K562 (cell line): ENCODE measurements around the gene RSF1. TPM values are rescaled to one million over a fixed set of nuclear protein-coding genes. Genes with fewer than 3 reads are reported as not detected.

Experiments used
- ATAC-seq: fragments of 200-7000 bp; cut with Tn5 transposase; 3 replicates; pipeline ENCODE4 v1.9.1; 2020; ENCODE audit warnings: moderate library complexity
- BruUV-seq: library from RNA; stranded (reverse); fragments of 400-500 nt; replicated peaks from 2 replicates; lab custom pipeline; 2021; lab: Mats Ljungman, UMichigan
- CTCF ChIA-PET: fragments of 300-600 bp; formaldehyde crosslinking; extraction: SDS; loops from one replicate; lab custom pipeline; 2021; ENCODE audit warnings: low intra/inter-chr PET ratio; lab: Yijun Ruan, JAX
- POLR2A ChIA-PET: fragments of 300-600, 350-650 bp; sonication (Branson Sonifier 250); formaldehyde crosslinking; extraction: SDS; loops from one replicate; lab custom pipeline; 2021; ENCODE audit warnings: antibody characterized with exemption, inconsistent platforms; lab: Yijun Ruan, JAX
- DNase-seq, 4 experiments: peaks; one replicate each; pipeline versions ENCODE4 v3.0.0 to v3.0.0-alpha.2; 2011 to 2018; ENCODE audit warnings: low spot score in 3 of 4, mixed read lengths in 3 of 4; ENCODE audit errors: extremely low read depth in 1 of 4
- FAIRE-seq: peaks from 2 replicates; lab custom pipeline; 2011; peaks lifted over from hg19 to GRCh38; lab: Jason Lieb, UNC
- H2AFZ ChIP-seq: 2 replicates; pipeline ENCODE4 v1.6.0; 2011; ENCODE audit warnings: low read depth, low read length, control low read depth, inconsistent platforms
- H3K27ac ChIP-seq: fragments of 200-600 bp; 3 replicates; pipeline ENCODE4 v1.8.0; 2011; ENCODE audit warnings: low read depth, mild to moderate bottlenecking, control low read depth, inconsistent platforms, low read length, moderate library complexity, mixed read lengths; ENCODE audit errors: extremely low read depth
- H3K27me3 ChIP-seq, 2 experiments: fragments of 300-600 bp in 1 of 2; 2 replicates in 1 of 2; 3 replicates in 1 of 2; pipeline versions ENCODE4 v1.6.0 to v1.8.0; 2011; ENCODE audit warnings: inconsistent platforms in 2 of 2, low read length in 2 of 2, mild to moderate bottlenecking in 1 of 2, mixed read lengths in 1 of 2, moderate library complexity in 1 of 2; ENCODE audit not compliant: control insufficient read depth in 2 of 2, insufficient read depth in 2 of 2
- H3K36me3 ChIP-seq: fragments of 300-600 bp; 3 replicates; pipeline ENCODE4 v1.8.0; 2011; ENCODE audit warnings: mild to moderate bottlenecking, low read length, inconsistent platforms; ENCODE audit not compliant: control insufficient read depth, insufficient read depth
- H3K4me1 ChIP-seq, 2 experiments: fragments of 200-600 bp in 1 of 2; replicated peaks in 1 of 2; 2 replicates in 1 of 2; 3 replicates in 1 of 2; pipeline versions ENCODE4 v1.5.1 to v1.8.0; 2011; ENCODE audit warnings: inconsistent platforms in 2 of 2, low read length in 2 of 2, mild to moderate bottlenecking in 1 of 2, mixed read lengths in 1 of 2, moderate library complexity in 1 of 2; ENCODE audit not compliant: control insufficient read depth in 2 of 2, insufficient read depth in 2 of 2
- H3K4me2 ChIP-seq: 2 replicates; pipeline ENCODE4 v1.6.1; 2011; ENCODE audit warnings: low read length, control low read depth, inconsistent platforms, mixed read lengths; ENCODE audit not compliant: insufficient read depth
- H3K4me3 ChIP-seq: fragments of 200-600 bp; sonication (generic), shearing (Covaris generic); 2 replicates; pipeline ENCODE4 v1.5.1; 2016; ENCODE audit warnings: control low read depth, inconsistent platforms
- H3K79me2 ChIP-seq: fragments of 200-600 bp; 3 replicates; pipeline ENCODE4 v1.8.0; 2011; ENCODE audit warnings: low read length, inconsistent platforms; ENCODE audit not compliant: control insufficient read depth, insufficient read depth
- H3K9ac ChIP-seq, 2 experiments: 2 replicates each; pipeline versions ENCODE4 v1.6.0 to v1.6.1; 2011; ENCODE audit warnings: low read depth in 2 of 2, low read length in 2 of 2, control low read depth in 1 of 2, inconsistent platforms in 1 of 2, mild to moderate bottlenecking in 1 of 2, mixed read lengths in 1 of 2; ENCODE audit not compliant: insufficient read depth in 1 of 2
- H3K9me1 ChIP-seq: one replicate; pipeline ENCODE4 v1.6.0; 2011; ENCODE audit warnings: inconsistent platforms, mild to moderate bottlenecking, low read length, moderate library complexity; ENCODE audit not compliant: control insufficient read depth, insufficient read depth
- H3K9me3 ChIP-seq: replicated peaks from 2 replicates; pipeline ENCODE4 v1.5.1; 2011; ENCODE audit warnings: low read depth, low read length, inconsistent platforms; ENCODE audit not compliant: control insufficient read depth, insufficient read depth
- H4K20me1 ChIP-seq: replicated peaks from 2 replicates; pipeline ENCODE4 v1.6.1; 2011; ENCODE audit warnings: low read length, inconsistent platforms, mixed read lengths; ENCODE audit not compliant: control insufficient read depth, insufficient read depth
- E2F1 ChIP-seq: sonication (generic); formaldehyde crosslinking; IDR thresholded peaks from 2 replicates; pipeline ENCODE4 v1.8.1; 2023; ENCODE audit warnings: mild to moderate bottlenecking, missing genetic modification reagents, moderate library complexity
- HCFC1 ChIP-seq: IDR thresholded peaks from 2 replicates; pipeline ENCODE4 v1.6.1; 2012; ENCODE audit warnings: low read depth, low read length, improper control_type of control experiment
- HLTF ChIP-seq: fragments of 450-650 bp; IDR thresholded peaks from 2 replicates; pipeline ENCODE4 v1.6.1; 2016
- HNRNPK ChIP-seq: fragments of 200-400 bp; formaldehyde crosslinking; IDR thresholded peaks from one replicate; pipeline ENCODE4 v1.6.1; 2018; ENCODE audit warnings: mild to moderate bottlenecking, low read depth, low read length; ENCODE audit not compliant: poor library complexity, severe bottlenecking
- NUFIP1 ChIP-seq: fragments of 450-650 bp; IDR thresholded peaks from 2 replicates; pipeline ENCODE4 v1.6.1; 2018; ENCODE audit not compliant: partially characterized antibody
- PCBP2 ChIP-seq: fragments of 200-400 bp; formaldehyde crosslinking; IDR thresholded peaks from 2 replicates; pipeline ENCODE4 v1.6.1; 2018; ENCODE audit warnings: low read length, low read depth, mild to moderate bottlenecking, moderate library complexity; ENCODE audit not compliant: poor library complexity, severe bottlenecking
- POLR2AphosphoS5 ChIP-seq: IDR thresholded peaks from 2 replicates; pipeline ENCODE4 v1.6.1; 2011; ENCODE audit warnings: mild to moderate bottlenecking, low read depth, low read length, moderate library complexity; ENCODE audit not compliant: control insufficient read depth, insufficient read depth
- RBFOX2 ChIP-seq: fragments of 200-400 bp; formaldehyde crosslinking; IDR thresholded peaks from 2 replicates; pipeline ENCODE4 v1.6.1; 2017; ENCODE audit warnings: low read depth, mild to moderate bottlenecking, low read length, moderate library complexity
- RBM15 ChIP-seq: fragments of 200-400 bp; formaldehyde crosslinking; IDR thresholded peaks from 2 replicates; pipeline ENCODE4 v1.6.1; 2018; ENCODE audit warnings: mild to moderate bottlenecking, low read length, moderate library complexity; ENCODE audit not compliant: insufficient read depth
- TAF9B ChIP-seq: fragments of 450-650 bp; IDR thresholded peaks from 2 replicates; pipeline ENCODE4 v1.6.1; 2018; ENCODE audit warnings: mild to moderate bottlenecking; ENCODE audit not compliant: partially characterized antibody
- VEZF1 ChIP-seq: fragments of 200-800 bp; sonication (Bioruptor generic); IDR thresholded peaks from 2 replicates; pipeline ENCODE4 v1.6.1; 2017; ENCODE audit warnings: missing genetic modification characterization, missing compliant biosample characterization
- WGBS: fragments of 100-300 bp; shearing (Covaris generic); methylation state at CpG from one replicate; pipeline ENCODE4 v1.1.6; 2016; ENCODE audit warnings: low coverage, mixed read lengths; ENCODE audit not compliant: insufficient coverage; ENCODE audit errors: missing lambda C conversion rate; 5-methylcytosine and 5-hydroxymethylcytosine counted together
- in situ Hi-C: fragments of 300-500 bp; cut with MboI; formaldehyde crosslinking; loops from 4 replicates; pipeline ENCODE4 v1.15.0; 2018; ENCODE audit warnings: inconsistent platforms, mixed read lengths
- intact Hi-C: fragments of 100-400 bp; cut with micrococcal nuclease; formaldehyde crosslinking; loops from 2 replicates; pipeline ENCODE4 v1.14.2; 2022
- polyA plus RNA-seq, 8 experiments: library from polyadenylated mRNA; depleted of rRNA in 4 of 8; stranded (reverse) in 5 of 8; unstranded in 3 of 8; fragments of >200 nt; fragmentation: Nextera tagmentation in 2 of 8; fragmentation: Illumina TruSeq in 1 of 8; extraction: Ambion mirVana in 2 of 8; extraction: Trizol in 1 of 8; gene quantifications; 2 replicates each; pipeline versions ENCODE4 v1.2.1 to v1.2.3, GENCODE V29; 2011 to 2014; ENCODE audit warnings: inconsistent platforms in 1 of 8, missing spikeins in 1 of 8
- total RNA-seq, 7 experiments: library from RNA; depleted of rRNA in 6 of 7; stranded (reverse); fragments of >200 nt in 6 of 7; fragmentation: Illumina TruSeq in 2 of 7; extraction: Trizol in 2 of 7; gene quantifications; 2 replicates each; pipeline versions ENCODE4 v1.2.1 to v1.2.3, GENCODE V29; 2011 to 2021; ENCODE audit warnings: low replicate concordance in 1 of 7
- TF ChIP-seq, protein P1 (sequence below): fragments of 450-650 bp; IDR thresholded peaks from 2 replicates; pipeline ENCODE4 v1.6.1; 2017; ENCODE audit warnings: antibody characterized with exemption
- TF ChIP-seq, protein P2 (sequence below): fragments of 250-450 bp; sonication (Bioruptor Pico); IDR thresholded peaks from 2 replicates; pipeline ENCODE4 v1.5.0; 2021; ENCODE audit warnings: mild to moderate bottlenecking, borderline replicate concordance

Gene RSF1
- total and polyA plus RNA-seq, 9 of the 15 experiments (the other 6 are each of a cell fraction or from before 2014, with no cell fraction given), result 9.7 to 63.6 (median 42.8) TPM

DNA sequence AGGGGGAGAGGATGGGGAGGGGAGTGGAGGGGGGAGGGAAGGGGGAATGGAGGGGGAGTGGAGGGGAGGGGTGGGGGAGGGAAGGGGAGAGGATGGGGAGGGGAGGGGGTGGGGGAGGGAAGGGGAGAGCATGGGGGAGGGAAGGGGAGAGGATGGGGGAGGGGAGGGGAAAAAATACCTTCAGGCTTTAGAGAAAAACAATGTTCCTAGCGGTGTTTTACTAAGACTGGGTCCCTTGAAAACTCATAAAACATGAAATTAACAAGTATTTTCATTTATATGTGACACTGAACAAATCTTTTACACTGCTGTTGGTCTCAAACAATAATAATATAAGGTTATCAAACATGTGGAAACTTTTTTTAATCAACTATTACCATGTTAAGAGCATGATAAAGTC, 42.4 kb downstream of the RSF1 start:
- Histone ChIP-seq H2AFZ (no peak overlapping the region), H4K20me1 (no peaks in the 10 kb centered on the region), H3K9me1 (no peaks in the 10 kb centered on the region), H3K27me3 (no peaks in the 10 kb centered on the region), H3K27ac (peak overlapping the region; percentile 30; the same call in 1 of the 3 replicates), H3K36me3 (peaks cover 4% of the 10 kb centered on the region; the same call in 2 of the 3 replicates), H3K9me3 (no peaks in the 10 kb centered on the region), H3K79me2 (peaks cover 66% of the 10 kb centered on the region), H3K4me3 (no peak overlapping the region), H3K9ac (no peak overlapping the region), H3K4me1 (peaks cover 0 to 3% of the 10 kb centered on the region in 2 experiments; a peak in 1 of 5 replicates), H3K4me2 (no peak overlapping the region)
- no peak for ATAC-seq
- POLR2A ChIA-PET, result interaction anchor here (0.6 to 1.1 kb wide), 2 partner anchors 11 to 1796 kb away, joined by 3 read pairs; no protein-coding TSS in a partner anchor
- no CpG with 5 or more reads among the region's 1 CpG for WGBS
- intact Hi-C loops (loop anchor here (2.0 kb wide), 1 partner anchor 43 kb away; the partner anchor contains the start of genes AAMDC and RSF1), in situ Hi-C loops (no loop called here)
- no peak for DNase-seq
- BruUV-seq, result no TSS peak
- FAIRE-seq, result no peak
- CTCF ChIA-PET, result interaction anchor here (1.0 kb wide), 1 partner anchor 256 kb away, joined by 4 read pairs; no protein-coding TSS in a partner anchor
- peak; percentile 96 for TF ChIP-seq PCBP2
- TF ChIP-seq RBFOX2, result no peak
- no peak for TF ChIP-seq RBM15
- peak; percentile 49 for TF ChIP-seq VEZF1 (CRISPR knock-in tag)
- no peak for TF ChIP-seq HCFC1
- no peak for TF ChIP-seq E2F1 (CRISPR knock-in tag)
- TF ChIP-seq HNRNPK, result peak; percentile 97
- TF ChIP-seq, protein P1, sequence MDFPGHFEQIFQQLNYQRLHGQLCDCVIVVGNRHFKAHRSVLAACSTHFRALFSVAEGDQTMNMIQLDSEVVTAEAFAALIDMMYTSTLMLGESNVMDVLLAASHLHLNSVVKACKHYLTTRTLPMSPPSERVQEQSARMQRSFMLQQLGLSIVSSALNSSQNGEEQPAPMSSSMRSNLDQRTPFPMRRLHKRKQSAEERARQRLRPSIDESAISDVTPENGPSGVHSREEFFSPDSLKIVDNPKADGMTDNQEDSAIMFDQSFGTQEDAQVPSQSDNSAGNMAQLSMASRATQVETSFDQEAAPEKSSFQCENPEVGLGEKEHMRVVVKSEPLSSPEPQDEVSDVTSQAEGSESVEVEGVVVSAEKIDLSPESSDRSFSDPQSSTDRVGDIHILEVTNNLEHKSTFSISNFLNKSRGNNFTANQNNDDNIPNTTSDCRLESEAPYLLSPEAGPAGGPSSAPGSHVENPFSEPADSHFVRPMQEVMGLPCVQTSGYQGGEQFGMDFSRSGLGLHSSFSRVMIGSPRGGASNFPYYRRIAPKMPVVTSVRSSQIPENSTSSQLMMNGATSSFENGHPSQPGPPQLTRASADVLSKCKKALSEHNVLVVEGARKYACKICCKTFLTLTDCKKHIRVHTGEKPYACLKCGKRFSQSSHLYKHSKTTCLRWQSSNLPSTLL, result no peak
- no peak for TF ChIP-seq TAF9B
- no peak for TF ChIP-seq HLTF
- TF ChIP-seq POLR2AphosphoS5, result no peak
- no peak for TF ChIP-seq NUFIP1
- TF ChIP-seq, protein P2, sequence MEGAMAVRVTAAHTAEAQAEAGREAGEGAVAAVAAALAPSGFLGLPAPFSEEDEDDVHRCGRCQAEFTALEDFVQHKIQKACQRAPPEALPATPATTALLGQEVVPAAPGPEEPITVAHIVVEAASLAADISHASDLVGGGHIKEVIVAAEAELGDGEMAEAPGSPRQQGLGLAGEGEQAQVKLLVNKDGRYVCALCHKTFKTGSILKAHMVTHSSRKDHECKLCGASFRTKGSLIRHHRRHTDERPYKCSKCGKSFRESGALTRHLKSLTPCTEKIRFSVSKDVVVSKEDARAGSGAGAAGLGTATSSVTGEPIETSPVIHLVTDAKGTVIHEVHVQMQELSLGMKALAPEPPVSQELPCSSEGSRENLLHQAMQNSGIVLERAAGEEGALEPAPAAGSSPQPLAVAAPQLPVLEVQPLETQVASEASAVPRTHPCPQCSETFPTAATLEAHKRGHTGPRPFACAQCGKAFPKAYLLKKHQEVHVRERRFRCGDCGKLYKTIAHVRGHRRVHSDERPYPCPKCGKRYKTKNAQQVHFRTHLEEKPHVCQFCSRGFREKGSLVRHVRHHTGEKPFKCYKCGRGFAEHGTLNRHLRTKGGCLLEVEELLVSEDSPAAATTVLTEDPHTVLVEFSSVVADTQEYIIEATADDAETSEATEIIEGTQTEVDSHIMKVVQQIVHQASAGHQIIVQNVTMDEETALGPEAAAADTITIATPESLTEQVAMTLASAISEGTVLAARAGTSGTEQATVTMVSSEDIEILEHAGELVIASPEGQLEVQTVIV, result no peak
